Thyroid gland (tissue), 4 donors: ENCODE results near the gene IGFBP3.

Source experiments
- CTCF ChIP-seq, 6 experiments: fragments of 200-600 bp in 3 of 6; fragments of 450-650 bp in 3 of 6; sonication (generic) in 3 of 6; IDR thresholded peaks; one replicate each; pipeline ENCODE4 v1.5.1; 2016 to 2019; ENCODE audit warnings: antibody characterized with exemption in 6 of 6, mild to moderate bottlenecking in 2 of 6, inconsistent platforms in 1 of 6, moderate library complexity in 1 of 6
- POLR2A ChIP-seq, 2 donors: fragments of 450-650 bp; IDR thresholded peaks; one replicate each; pipeline ENCODE4 v1.6.1; 2017; ENCODE audit warnings: antibody characterized with exemption in 2 of 2, mild to moderate bottlenecking in 2 of 2, moderate library complexity in 1 of 2

GRCh38 chr7:45890125-45890901, 30.8 kb downstream of the IGFBP3 start:
- TF ChIP-seq CTCF (IDR thresholded peaks at IDR 0.05) (no peak), POLR2A (IDR thresholded peaks at IDR 0.05) (no peak)
